IPS-15b (cell line): ENCODE results near the gene BRD1.
A peak's percentile ranks its signal among the peaks of the same experiment; 100 is the strongest.

ENCODE experiments used
- H3K27me3 ChIP-seq: one replicate; pipeline ENCODE4 v1.6.1; 2013; ENCODE audit warnings: low read length; ENCODE audit not compliant: control insufficient read depth, insufficient read depth
- H3K36me3 ChIP-seq: one replicate; pipeline ENCODE4 v1.6.1; 2013; ENCODE audit warnings: low read length; ENCODE audit not compliant: control insufficient read depth, insufficient read depth
- H3K4me1 ChIP-seq: one replicate; pipeline ENCODE4 v1.6.1; 2013; ENCODE audit warnings: mild to moderate bottlenecking, low read length; ENCODE audit not compliant: control insufficient read depth, insufficient read depth
- H3K4me3 ChIP-seq: one replicate; pipeline ENCODE4 v1.5.1; 2013; ENCODE audit warnings: low read depth, low read length
- H3K9ac ChIP-seq: one replicate; pipeline ENCODE4 v1.6.1; 2013; ENCODE audit warnings: low read depth, mild to moderate bottlenecking, low read length
- H3K9me3 ChIP-seq: one replicate; pipeline ENCODE4 v1.6.1; 2013; ENCODE audit warnings: mild to moderate bottlenecking, low read length; ENCODE audit not compliant: control insufficient read depth, insufficient read depth

The BRD1 gene

GRCh38 chr22:49772692-49773091 is 55.0 kb downstream of the BRD1 start:
- H3K4me1 ChIP-seq: peaks cover 1% of the 10 kb centered on the region
- no peaks in the 10 kb centered on the region for H3K27me3 ChIP-seq
- peaks cover 26% of the 10 kb centered on the region for H3K36me3 ChIP-seq

GRCh38 chr22:49771266-49772065 is 56.2 kb downstream of the BRD1 start:
- H3K4me3 ChIP-seq: peak overlapping the region; percentile 32
- no peaks in the 10 kb centered on the region for H3K27me3 ChIP-seq
- H3K9ac ChIP-seq: no peak overlapping the region
- peaks cover 2% of the 10 kb centered on the region for H3K4me1 ChIP-seq
- peaks cover 14% of the 10 kb centered on the region for H3K36me3 ChIP-seq
- peaks cover 2% of the 10 kb centered on the region for H3K9me3 ChIP-seq

More at GRCh38 chr22:49772692-49773091, 55.0 kb downstream of the BRD1 start:
- H3K4me3 ChIP-seq: no peak overlapping the region
- no peaks in the 10 kb centered on the region for H3K9me3 ChIP-seq
- H3K9ac ChIP-seq: no peak overlapping the region

DNA sequence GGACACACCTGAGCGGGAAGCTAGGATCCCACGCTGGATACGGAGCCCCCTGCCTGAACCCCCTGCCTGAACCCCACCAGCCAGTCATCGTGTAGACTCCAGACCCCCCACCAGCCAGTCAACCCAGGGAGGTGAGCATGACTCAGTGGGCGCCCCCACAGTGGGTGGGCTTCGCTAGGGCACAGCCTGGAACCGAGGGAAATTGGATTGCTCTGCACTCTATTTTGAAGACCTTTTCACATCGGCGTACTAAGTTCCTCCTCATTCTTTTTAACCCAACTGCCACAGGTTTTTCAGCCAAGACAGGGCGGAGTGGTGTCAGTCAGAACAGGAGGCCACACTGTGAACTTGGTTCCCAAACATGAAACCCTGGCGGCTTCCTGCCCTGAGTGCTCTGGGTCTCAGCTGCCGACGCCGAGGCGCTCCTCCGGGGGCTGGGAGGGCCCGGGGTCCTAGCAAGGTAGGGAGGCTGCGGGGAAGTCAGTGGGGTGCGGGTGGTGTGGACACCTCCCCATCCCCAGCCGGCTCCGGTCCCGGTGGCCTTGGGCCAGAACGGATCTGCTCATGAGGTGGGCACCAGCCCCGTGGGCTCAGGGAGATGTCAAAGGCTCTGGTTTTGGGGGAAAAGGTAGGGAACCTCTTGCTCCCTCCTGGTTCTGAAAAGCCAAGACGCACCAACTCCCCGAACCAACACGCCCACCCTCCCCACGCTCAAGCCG is 57.0 kb downstream of the BRD1 start:
- no peaks in the 10 kb centered on the region for H3K27me3 ChIP-seq
- no peak overlapping the region for H3K9ac ChIP-seq
- peaks cover 2% of the 10 kb centered on the region for H3K4me1 ChIP-seq
- peak overlapping the region; percentile 32 for H3K4me3 ChIP-seq
- H3K36me3 ChIP-seq: peaks cover 11% of the 10 kb centered on the region
- peaks cover 3% of the 10 kb centered on the region for H3K9me3 ChIP-seq

GRCh38 chr22:49769691-49770546 is 57.8 kb downstream of the BRD1 start:
- H3K27me3 ChIP-seq: no peaks in the 10 kb centered on the region
- no peak overlapping the region for H3K4me3 ChIP-seq
- H3K4me1 ChIP-seq: peaks cover 2% of the 10 kb centered on the region
- peaks cover 3% of the 10 kb centered on the region for H3K9me3 ChIP-seq
- H3K9ac ChIP-seq: no peak overlapping the region
- peaks cover 5% of the 10 kb centered on the region for H3K36me3 ChIP-seq

GRCh38 chr22:49768951-49769690 is 58.6 kb downstream of the BRD1 start:
- Histone ChIP-seq H3K27me3 (no peaks in the 10 kb centered on the region), H3K9me3 (peaks cover 3% of the 10 kb centered on the region), H3K4me3 (no peak overlapping the region), H3K9ac (no peak overlapping the region), H3K36me3 (no peaks in the 10 kb centered on the region), H3K4me1 (peaks cover 2% of the 10 kb centered on the region)

GRCh38 chr22:49768077-49768910 is 59.4 kb downstream of the BRD1 start:
- Histone ChIP-seq H3K36me3 (no peaks in the 10 kb centered on the region), H3K4me3 (no peak overlapping the region), H3K27me3 (no peaks in the 10 kb centered on the region), H3K9ac (no peak overlapping the region), H3K9me3 (peaks cover 3% of the 10 kb centered on the region), H3K4me1 (peaks cover 2% of the 10 kb centered on the region)

GRCh38 chr22:49767355-49768062 is 60.2 kb downstream of the BRD1 start:
- H3K36me3 ChIP-seq: no peaks in the 10 kb centered on the region
- H3K9ac ChIP-seq: no peak overlapping the region
- peaks cover 3% of the 10 kb centered on the region for H3K9me3 ChIP-seq
- peaks cover 2% of the 10 kb centered on the region for H3K4me1 ChIP-seq
- H3K4me3 ChIP-seq: no peak overlapping the region
- no peaks in the 10 kb centered on the region for H3K27me3 ChIP-seq

GRCh38 chr22:49765951-49766350 is 61.7 kb downstream of the BRD1 start:
- H3K4me3 ChIP-seq: no peak overlapping the region
- no peaks in the 10 kb centered on the region for H3K27me3 ChIP-seq
- H3K4me1 ChIP-seq: peaks cover 2% of the 10 kb centered on the region
- peaks cover 3% of the 10 kb centered on the region for H3K9me3 ChIP-seq
- no peaks in the 10 kb centered on the region for H3K36me3 ChIP-seq
- H3K9ac ChIP-seq: no peak overlapping the region

- Histone ChIP-seq H3K9ac (no peak overlapping the region), H3K36me3 (no peaks in the 10 kb centered on the region), H3K4me1 (peaks cover 2% of the 10 kb centered on the region), H3K4me3 (no peak overlapping the region), H3K27me3 (no peaks in the 10 kb centered on the region), H3K9me3 (peaks cover 3% of the 10 kb centered on the region)
Observed at GRCh38 chr22:49765091-49765771, 62.4 kb downstream of the BRD1 start.

DNA sequence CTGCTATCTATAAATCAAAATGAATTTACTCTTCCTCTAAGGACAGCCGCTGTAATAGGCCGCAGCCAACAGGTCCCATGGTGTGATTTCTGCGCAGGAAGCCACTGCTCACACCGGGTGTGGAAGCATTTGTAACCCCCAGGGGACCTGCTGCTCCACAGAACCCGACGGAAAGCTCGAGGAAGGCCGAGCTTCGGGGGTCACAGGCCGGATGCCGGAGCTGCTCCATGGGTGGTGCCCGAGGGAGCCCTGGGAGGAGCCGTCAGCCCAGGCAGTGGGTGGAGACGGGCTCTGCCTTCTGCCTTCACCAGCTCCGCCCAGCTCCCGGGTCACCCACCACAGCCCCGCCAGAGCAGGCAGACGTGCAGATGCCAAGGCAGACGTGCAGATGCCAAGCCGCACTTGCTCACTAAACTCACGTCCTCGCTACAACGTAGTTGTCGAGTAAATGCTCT is 63.5 kb downstream of the BRD1 start:
- H3K4me1 ChIP-seq: peaks cover 2% of the 10 kb centered on the region
- H3K9ac ChIP-seq: no peak overlapping the region
- no peaks in the 10 kb centered on the region for H3K36me3 ChIP-seq
- H3K27me3 ChIP-seq: no peaks in the 10 kb centered on the region
- H3K4me3 ChIP-seq: no peak overlapping the region
- peaks cover 3% of the 10 kb centered on the region for H3K9me3 ChIP-seq
